ENCODE measurements around the gene UNK. TPM values are rescaled to one million over a fixed set of nuclear protein-coding genes. Genes with fewer than 3 reads are reported as not detected.

UNK gene
- total RNA-seq, 2 experiments from 2014 or later: 41.5 to 67.6 TPM

- Histone ChIP-seq H3K4me2 (ENCODE audit: low read length) (no peak overlapping the region), H3K9me2 (ENCODE audit: insufficient read depth, low read length) (no peaks in the 10 kb centered on the region), H2AFZ (ENCODE audit: low read length) (no peak overlapping the region), H3K27ac (ENCODE audit: low read depth, low read length, poor library complexity, severe bottlenecking) (no peak overlapping the region), H3K36me3 (ENCODE audit: insufficient read depth, low read length) (peaks cover 46% of the 10 kb centered on the region), H3K4me1 (ENCODE audit: insufficient read depth, low read length, poor library complexity, severe bottlenecking) (peaks cover 24% of the 10 kb centered on the region), H3K4me3 (ENCODE audit: low read depth, low read length, poor library complexity, severe bottlenecking) (no peak overlapping the region), H4K20me1 (ENCODE audit: insufficient read depth, low read length) (no peaks in the 10 kb centered on the region), H3K79me2 (ENCODE audit: insufficient read depth, low read depth, low read length) (no peaks in the 10 kb centered on the region), H3K9me3 (ENCODE audit: low read length) (no peaks in the 10 kb centered on the region)
- TF ChIP-seq EZH2phosphoT487 (IDR thresholded peaks at IDR 0.05; ENCODE audit: borderline replicate concordance, low read depth, low read length): no peak
- TF ChIP-seq CTCF (conservative IDR thresholded peaks at IDR 0.05; ENCODE audit: low read length): no peak
- POLR2A ChIA-PET: interaction anchor here (0.7 to 1.3 kb wide), 2 partner anchors 8 to 56 kb away, joined by 3 read pairs; partner anchors contain the start of gene WBP2
- intact Hi-C loops (cut with micrococcal nuclease; ENCODE audit: unreplicated experiment): loop anchor here (5.0 kb wide), 1 partner anchor 95 kb away; no protein-coding TSS in a partner anchor
- no peak for DNase-seq (ENCODE audit: low spot score)
- CTCF ChIA-PET (ENCODE audit: unreplicated experiment): interaction anchor here (0.8 to 2.0 kb wide), 2 partner anchors 8 to 82 kb away, joined by 3 to 8 read pairs; partner anchors contain the start of genes GALK1 and WBP2
- BruUV-seq (replicated peaks): no TSS peak
These were observed 62.3 kb downstream of the UNK start for GRCh38 chr17:75846692-75847613.

- no peak overlapping the region for H3K4me2 ChIP-seq (ENCODE audit: low read length)
- no peaks in the 10 kb centered on the region for H4K20me1 ChIP-seq (ENCODE audit: insufficient read depth, low read length)
- H3K4me3 ChIP-seq (ENCODE audit: low read depth, low read length, poor library complexity, severe bottlenecking): no peak overlapping the region
- H3K4me1 ChIP-seq (ENCODE audit: insufficient read depth, low read length, poor library complexity, severe bottlenecking): peaks cover 24% of the 10 kb centered on the region
- H2AFZ ChIP-seq (ENCODE audit: low read length): no peak overlapping the region
- no peaks in the 10 kb centered on the region for H3K9me2 ChIP-seq (ENCODE audit: insufficient read depth, low read length)
- CTCF ChIA-PET (ENCODE audit: unreplicated experiment): interaction anchor here (0.8 kb wide), 2 partner anchors 35 to 83 kb away, joined by 3 read pairs; partner anchors contain the start of gene GALK1
- no TSS peak for BruUV-seq (replicated peaks)
- POLR2A ChIA-PET: interaction anchor here (0.7 kb wide), 1 partner anchor 55 kb away, joined by 3 read pairs; no protein-coding TSS in a partner anchor
- H3K36me3 ChIP-seq (ENCODE audit: insufficient read depth, low read length): peaks cover 46% of the 10 kb centered on the region
- TF ChIP-seq CTCF (conservative IDR thresholded peaks at IDR 0.05; ENCODE audit: low read length) (no peak), EZH2phosphoT487 (IDR thresholded peaks at IDR 0.05; ENCODE audit: borderline replicate concordance, low read depth, low read length) (no peak)
- no peaks in the 10 kb centered on the region for H3K79me2 ChIP-seq (ENCODE audit: insufficient read depth, low read depth, low read length)
- intact Hi-C loops (cut with micrococcal nuclease; ENCODE audit: unreplicated experiment): loop anchor here (1.0 to 5.0 kb wide), 2 partner anchors 84 to 96 kb away; no protein-coding TSS in a partner anchor
- DNase-seq (ENCODE audit: low spot score): no peak
- no peak overlapping the region for H3K27ac ChIP-seq (ENCODE audit: low read depth, low read length, poor library complexity, severe bottlenecking)
- H3K9me3 ChIP-seq (ENCODE audit: low read length): no peaks in the 10 kb centered on the region
These were observed 63.3 kb downstream of the UNK start for GRCh38 chr17:75847614-75848522.

Data from OCI-LY7 (cell line).